SH-SY5Y (cell line): ENCODE results near the gene ZNF593OS.

Source experiments
- GATA2 ChIP-seq: IDR thresholded peaks from 2 replicates; pipeline ENCODE4 v1.6.1; 2011; ENCODE audit warnings: mild to moderate bottlenecking, low read depth, low read length
- GATA3 ChIP-seq: IDR thresholded peaks from 2 replicates; pipeline ENCODE4 v1.6.1; 2011; ENCODE audit warnings: low read depth, mild to moderate bottlenecking, low read length, moderate library complexity

ZNF593OS gene

GRCh38 chr1:26190373-26190987 is 18.8 kb upstream of the ZNF593OS start, which contains the start of gene CATSPER4:
TSS of gene CATSPER4 (plus strand) at chr1:26190602. CDS start at chr1:26190628, 26 bp downstream.
- no peak for TF ChIP-seq GATA2
- TF ChIP-seq GATA3, result no peak

- TF ChIP-seq GATA2, result no peak
These were observed 18.2 kb upstream of the ZNF593OS start for GRCh38 chr1:26189751-26190275.

GRCh38 chr1:26189331-26189730 is 17.7 kb upstream of the ZNF593OS start:
- TF ChIP-seq GATA2 (no peak), GATA3 (no peak)

GRCh38 chr1:26188477-26188876 is 16.8 kb upstream of the ZNF593OS start:
- TF ChIP-seq GATA3, result no peak
- no peak for TF ChIP-seq GATA2

GRCh38 chr1:26187882-26188281 is 16.2 kb upstream of the ZNF593OS start:
- TF ChIP-seq GATA3 (no peak), GATA2 (no peak)

GRCh38 chr1:26184883-26185282 is 13.3 kb upstream of the ZNF593OS start:
- TF ChIP-seq GATA3 (no peak), GATA2 (no peak)

GRCh38 chr1:26184086-26184485 is 12.5 kb upstream of the ZNF593OS start:
- TF ChIP-seq GATA2 (no peak), GATA3 (no peak)

- no peak for TF ChIP-seq GATA3
- TF ChIP-seq GATA2, result no peak
These were observed 10.7 kb upstream of the ZNF593OS start for GRCh38 chr1:26182383-26182696.

- TF ChIP-seq GATA2 (no peak), GATA3 (no peak)
These were observed 10.2 kb upstream of the ZNF593OS start for GRCh38 chr1:26181586-26182382.

- TF ChIP-seq GATA2 (no peak), GATA3 (no peak)
These were observed 8.4 kb upstream of the ZNF593OS start for GRCh38 chr1:26180010-26180506.

GRCh38 chr1:26177182-26177684 is 5.6 kb upstream of the ZNF593OS start, which contains the start of gene CNKSR1:
TSS of gene CNKSR1 (plus strand) at chr1:26177491. CDS start at chr1:26177548, 57 bp downstream.
- no peak for TF ChIP-seq GATA2

GRCh38 chr1:26175346-26175745 is 3.7 kb upstream of the ZNF593OS start:
- TF ChIP-seq GATA3 (no peak), GATA2 (no peak)

- TF ChIP-seq GATA3 (no peak), GATA2 (no peak)
These were observed 1.2 kb downstream of the ZNF593OS start for GRCh38 chr1:26170472-26170821.

GRCh38 chr1:26169669-26170471 is 1.8 kb downstream of the ZNF593OS start, which contains the start of gene ZNF593:
TSS of gene ZNF593 (plus strand) at chr1:26169908. CDS start at chr1:26169984, 76 bp downstream.
- no peak for TF ChIP-seq GATA3
- no peak for TF ChIP-seq GATA2

- TF ChIP-seq GATA2 (no peak), GATA3 (no peak)
These were observed 2.5 kb downstream of the ZNF593OS start for GRCh38 chr1:26169198-26169554.
